Mucosa of stomach (tissue), 1 donor: Measurements from ENCODE around the gene MALAT1.
"Not testable (repeated sequence)": the region's sequence is repeated elsewhere in the genome, so short reads cannot be mapped to it uniquely, and the experiment has no call there.

Experiments
- H3K27me3 ChIP-seq: one replicate; pipeline ENCODE4 v1.7.0; 2013; ENCODE audit warnings: mild to moderate bottlenecking, low read length; ENCODE audit not compliant: control insufficient read depth, insufficient read depth
- H3K36me3 ChIP-seq: one replicate; pipeline ENCODE4 v1.7.0; 2013; ENCODE audit warnings: low read length; ENCODE audit not compliant: control insufficient read depth, insufficient read depth
- H3K4me1 ChIP-seq: one replicate; pipeline ENCODE4 v1.7.0; 2013; ENCODE audit warnings: mild to moderate bottlenecking, low read length; ENCODE audit not compliant: control insufficient read depth, insufficient read depth
- H3K4me3 ChIP-seq: one replicate; pipeline ENCODE4 v1.7.0; 2013; ENCODE audit warnings: low read length
- H3K9ac ChIP-seq: one replicate; pipeline ENCODE4 v1.7.0; 2013; ENCODE audit warnings: mild to moderate bottlenecking, low read length, moderate library complexity
- H3K9me3 ChIP-seq: one replicate; pipeline ENCODE4 v1.7.0; 2013; ENCODE audit warnings: mild to moderate bottlenecking, low read length, moderate library complexity; ENCODE audit not compliant: control insufficient read depth
- donor health status: Pancreatic carcinoma.

Gene MALAT1

DNA sequence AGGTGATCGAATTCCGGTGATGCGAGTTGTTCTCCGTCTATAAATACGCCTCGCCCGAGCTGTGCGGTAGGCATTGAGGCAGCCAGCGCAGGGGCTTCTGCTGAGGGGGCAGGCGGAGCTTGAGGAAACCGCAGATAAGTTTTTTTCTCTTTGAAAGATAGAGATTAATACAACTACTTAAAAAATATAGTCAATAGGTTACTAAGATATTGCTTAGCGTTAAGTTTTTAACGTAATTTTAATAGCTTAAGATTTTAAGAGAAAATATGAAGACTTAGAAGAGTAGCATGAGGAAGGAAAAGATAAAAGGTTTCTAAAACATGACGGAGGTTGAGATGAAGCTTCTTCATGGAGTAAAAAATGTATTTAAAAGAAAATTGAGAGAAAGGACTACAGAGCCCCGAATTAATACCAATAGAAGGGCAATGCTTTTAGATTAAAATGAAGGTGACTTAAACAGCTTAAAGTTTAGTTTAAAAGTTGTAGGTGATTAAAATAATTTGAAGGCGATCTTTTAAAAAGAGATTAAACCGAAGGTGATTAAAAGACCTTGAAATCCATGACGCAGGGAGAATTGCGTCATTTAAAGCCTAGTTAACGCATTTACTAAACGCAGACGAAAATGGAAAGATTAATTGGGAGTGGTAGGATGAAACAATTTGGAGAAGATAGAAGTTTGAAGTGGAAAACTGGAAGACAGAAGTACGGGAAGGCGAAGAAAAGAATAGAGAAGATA lies at the start of gene MALAT1:
Gene MALAT1, plus strand, starts transcription at position 69 of the 736 bp plus-strand sequence.
- H3K4me1 ChIP-seq: peaks cover 20% of the 10 kb centered on the region
- no peaks in the 10 kb centered on the region for H3K9me3 ChIP-seq
- no peaks in the 10 kb centered on the region for H3K27me3 ChIP-seq
- peaks cover 32% of the 10 kb centered on the region for H3K36me3 ChIP-seq
- H3K9ac ChIP-seq: peak within 1 kb of the TSS; percentile 99
- peak within 1 kb of the TSS; percentile 99 for H3K4me3 ChIP-seq

- not testable (repeated sequence) for H3K4me1 ChIP-seq, H3K9me3 ChIP-seq, H3K9ac ChIP-seq, H3K4me3 ChIP-seq, H3K36me3 ChIP-seq, H3K27me3 ChIP-seq
Observed at GRCh38 chr11:65451301-65451700, 47.5 kb upstream of the MALAT1 start.

GRCh38 chr11:65452259-65452658 lies 46.6 kb upstream of the MALAT1 start:
- not testable (repeated sequence) for H3K27me3 ChIP-seq, H3K4me3 ChIP-seq, H3K9me3 ChIP-seq, H3K36me3 ChIP-seq, H3K4me1 ChIP-seq, H3K9ac ChIP-seq

GRCh38 chr11:65452806-65453490 lies 45.9 kb upstream of the MALAT1 start:
- Histone ChIP-seq H3K4me1 (peaks cover 4% of the 10 kb centered on the region), H3K9ac (no peak overlapping the region), H3K27me3 (no peaks in the 10 kb centered on the region), H3K36me3 (no peaks in the 10 kb centered on the region), H3K9me3 (no peaks in the 10 kb centered on the region), H3K4me3 (no peak overlapping the region)

DNA sequence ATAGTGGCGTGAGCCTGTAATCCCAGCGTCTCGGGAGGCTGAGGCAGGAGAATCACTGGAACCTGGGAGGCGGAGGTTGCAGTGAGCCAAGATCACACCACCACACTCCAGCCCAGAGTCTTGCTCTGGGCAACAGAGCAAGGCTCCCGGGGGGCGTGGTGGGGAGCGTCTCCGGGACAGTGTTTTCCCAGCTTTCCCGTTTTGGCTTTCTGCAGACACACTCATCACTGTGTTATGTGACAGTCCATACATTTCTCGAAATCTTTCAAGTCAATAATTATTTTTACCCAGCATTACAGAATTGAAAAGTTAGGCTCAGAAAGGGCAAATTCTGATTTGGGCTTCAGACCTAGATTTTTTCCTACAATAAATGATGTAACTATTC lies 44.5 kb upstream of the MALAT1 start:
- H3K4me1 ChIP-seq: peaks cover 4% of the 10 kb centered on the region
- no peaks in the 10 kb centered on the region for H3K9me3 ChIP-seq
- H3K27me3 ChIP-seq: no peaks in the 10 kb centered on the region
- H3K36me3 ChIP-seq: no peaks in the 10 kb centered on the region
- no peak overlapping the region for H3K4me3 ChIP-seq
- peak overlapping the region; percentile 50 for H3K9ac ChIP-seq

GRCh38 chr11:65454696-65455456 lies 44.0 kb upstream of the MALAT1 start:
- Histone ChIP-seq H3K9me3 (no peaks in the 10 kb centered on the region), H3K4me3 (no peak overlapping the region), H3K36me3 (no peaks in the 10 kb centered on the region), H3K9ac (peak overlapping the region; percentile 50), H3K27me3 (no peaks in the 10 kb centered on the region), H3K4me1 (peaks cover 4% of the 10 kb centered on the region)

DNA sequence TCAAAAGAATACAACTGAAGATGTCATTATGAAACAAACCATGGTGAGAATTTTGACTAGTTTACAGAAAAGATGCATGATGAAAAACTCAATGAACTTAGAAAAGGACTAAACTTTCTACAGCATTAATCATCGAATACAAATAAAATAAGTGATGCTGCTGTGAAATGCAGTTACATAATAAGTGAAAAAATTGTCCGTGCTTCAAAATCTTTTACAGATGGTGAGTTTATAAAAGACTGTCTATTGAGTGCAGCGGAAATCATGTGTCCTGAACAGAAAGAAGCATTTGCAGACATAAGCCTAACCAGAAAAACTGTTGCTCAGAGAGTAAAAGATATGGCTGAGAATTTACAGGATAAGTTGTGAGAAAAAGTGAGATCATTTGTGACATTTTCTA lies 42.4 kb upstream of the MALAT1 start:
- no peak overlapping the region for H3K9ac ChIP-seq
- H3K9me3 ChIP-seq: no peaks in the 10 kb centered on the region
- H3K4me1 ChIP-seq: peaks cover 4% of the 10 kb centered on the region
- no peak overlapping the region for H3K4me3 ChIP-seq
- no peaks in the 10 kb centered on the region for H3K36me3 ChIP-seq
- no peaks in the 10 kb centered on the region for H3K27me3 ChIP-seq

- H3K4me1 ChIP-seq: peaks cover 4% of the 10 kb centered on the region
- no peak overlapping the region for H3K4me3 ChIP-seq
- H3K36me3 ChIP-seq: no peaks in the 10 kb centered on the region
- H3K27me3 ChIP-seq: no peaks in the 10 kb centered on the region
- no peak overlapping the region for H3K9ac ChIP-seq
- no peaks in the 10 kb centered on the region for H3K9me3 ChIP-seq
Observed at GRCh38 chr11:65459552-65459951, 39.3 kb upstream of the MALAT1 start.

DNA sequence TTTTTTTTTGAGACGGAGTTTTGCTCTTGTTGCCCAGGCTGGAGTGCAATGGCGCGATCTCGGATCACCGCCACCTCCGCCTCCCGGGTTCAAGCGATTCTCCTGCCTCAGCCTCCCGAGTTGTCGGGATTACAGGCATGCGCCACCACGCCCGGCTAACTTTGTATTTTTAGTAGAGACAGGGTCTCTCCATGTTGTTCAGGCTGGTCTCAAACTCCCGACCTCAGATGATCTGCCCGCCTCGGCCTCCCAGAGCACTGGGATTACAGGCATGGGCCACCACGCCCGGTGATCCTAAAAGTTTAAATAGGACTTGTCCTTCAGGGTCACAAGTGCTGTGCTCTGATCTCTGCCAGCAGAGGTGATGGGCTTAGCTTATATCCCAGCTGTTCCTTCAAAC lies 33.4 kb upstream of the MALAT1 start:
- H3K27me3 ChIP-seq, H3K9ac ChIP-seq, H3K9me3 ChIP-seq, H3K4me1 ChIP-seq, H3K4me3 ChIP-seq, H3K36me3 ChIP-seq: not testable (repeated sequence)

DNA sequence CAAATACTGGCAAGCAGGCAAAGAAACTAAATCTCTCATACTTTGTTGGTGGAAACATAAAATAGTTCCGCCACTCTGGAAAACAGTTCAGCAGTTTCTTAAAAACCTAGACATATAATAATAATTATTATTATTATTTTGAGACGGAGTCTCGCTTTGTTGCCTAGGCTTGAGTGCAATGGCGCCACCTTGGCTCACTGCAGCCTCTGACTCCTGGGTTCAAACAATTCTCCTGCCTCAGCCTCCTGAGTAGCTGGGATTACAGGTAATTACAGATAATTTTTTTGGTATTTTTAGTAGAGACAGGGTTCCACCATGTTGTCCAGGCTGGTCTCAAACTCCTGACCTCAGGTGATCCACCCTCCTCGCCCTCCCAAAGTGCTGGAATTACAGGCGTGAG lies 31.5 kb upstream of the MALAT1 start:
- not testable (repeated sequence) for H3K9ac ChIP-seq, H3K4me3 ChIP-seq, H3K27me3 ChIP-seq, H3K9me3 ChIP-seq, H3K36me3 ChIP-seq
- H3K4me1 ChIP-seq: peaks cover 17% of the 10 kb centered on the region

DNA sequence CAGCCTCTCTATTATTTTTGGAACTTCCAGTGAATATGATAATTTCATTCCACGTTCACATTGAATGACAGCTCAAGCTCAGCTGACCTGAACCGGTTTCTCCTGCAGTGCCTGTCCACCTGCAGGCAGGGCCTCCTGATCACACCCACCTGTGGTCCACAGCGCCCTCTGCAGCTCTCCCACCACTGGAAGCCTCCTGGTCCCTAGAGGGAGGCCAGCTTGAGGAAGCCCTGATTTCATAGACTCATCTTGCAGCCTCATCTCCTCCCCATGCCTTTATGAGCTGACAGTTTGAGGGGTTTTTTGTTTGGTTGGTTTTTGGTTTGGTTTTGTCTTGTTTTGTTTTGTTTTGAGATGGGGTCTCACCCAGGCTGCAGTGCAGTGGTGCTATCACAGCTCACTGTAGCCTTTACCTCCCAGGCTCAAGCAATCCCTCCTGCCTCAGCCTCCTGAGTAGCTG lies 29.9 kb upstream of the MALAT1 start:
- Histone ChIP-seq H3K4me3 (no peak overlapping the region), H3K27me3 (no peaks in the 10 kb centered on the region), H3K4me1 (peaks cover 17% of the 10 kb centered on the region), H3K36me3 (no peaks in the 10 kb centered on the region), H3K9ac (no peak overlapping the region), H3K9me3 (no peaks in the 10 kb centered on the region)

DNA sequence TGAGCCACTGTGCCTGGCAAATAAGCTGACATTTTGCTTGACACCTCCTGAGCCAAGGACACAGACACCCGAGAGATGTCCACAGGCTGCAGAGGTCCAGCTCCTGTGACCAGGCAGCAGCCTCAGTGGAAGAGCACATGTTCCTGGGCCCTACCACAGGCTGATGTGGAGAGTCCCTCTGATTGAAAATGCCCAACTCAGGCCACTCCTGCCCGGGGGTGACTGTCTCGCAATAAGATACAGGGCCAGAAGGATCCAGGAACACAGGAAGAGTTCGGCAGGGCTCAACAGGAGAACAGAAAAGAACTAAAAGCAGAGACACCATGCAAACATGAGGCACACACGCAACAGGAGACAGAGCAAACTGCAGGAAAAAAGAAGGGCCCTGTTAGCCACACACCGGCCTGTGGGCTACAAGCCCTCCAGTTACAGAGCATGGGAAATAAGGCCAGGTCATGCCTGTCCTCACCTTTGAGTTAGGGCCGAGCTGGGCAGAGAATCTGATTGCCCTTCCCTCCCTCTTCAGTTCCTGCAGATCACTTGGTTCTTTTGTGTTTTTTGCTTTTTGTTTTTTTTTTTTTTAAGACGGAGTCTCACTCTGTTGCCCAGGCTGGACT lies 28.3 kb upstream of the MALAT1 start:
- no peaks in the 10 kb centered on the region for H3K36me3 ChIP-seq
- no peak overlapping the region for H3K4me3 ChIP-seq
- H3K4me1 ChIP-seq: peaks cover 17% of the 10 kb centered on the region
- H3K9ac ChIP-seq: no peak overlapping the region
- H3K27me3 ChIP-seq: no peaks in the 10 kb centered on the region
- H3K9me3 ChIP-seq: no peaks in the 10 kb centered on the region
